Ureter (tissue), 1 donor: Measurements from ENCODE around the gene ALOX15. TPM values are rescaled to one million over a fixed set of nuclear protein-coding genes. Genes with fewer than 3 reads are reported as not detected.
"Not testable (repeated sequence)": the region's sequence is repeated elsewhere in the genome, so short reads cannot be mapped to it uniquely, and the experiment has no call there.

ENCODE experiments used
- DNase-seq: peaks from one replicate; pipeline ENCODE4 v3.0.0-alpha.2; 2020; ENCODE audit warnings: low spot score
- total RNA-seq: library from RNA; stranded (reverse); gene quantifications from one replicate; pipeline ENCODE4 v1.2.4, GENCODE V29; 2023
- donor health status: DM: yes; HTN: yes; CAD: no.

The ALOX15 gene
- 1.2 TPM for total RNA-seq

- DNase-seq: no peak
These were observed at the start of gene ALOX15 for GRCh38 chr17:4641297-4642195. TSS of gene ALOX15 (minus strand) at chr17:4641678. CDS start at chr17:4641651, 27 bp downstream.

DNA sequence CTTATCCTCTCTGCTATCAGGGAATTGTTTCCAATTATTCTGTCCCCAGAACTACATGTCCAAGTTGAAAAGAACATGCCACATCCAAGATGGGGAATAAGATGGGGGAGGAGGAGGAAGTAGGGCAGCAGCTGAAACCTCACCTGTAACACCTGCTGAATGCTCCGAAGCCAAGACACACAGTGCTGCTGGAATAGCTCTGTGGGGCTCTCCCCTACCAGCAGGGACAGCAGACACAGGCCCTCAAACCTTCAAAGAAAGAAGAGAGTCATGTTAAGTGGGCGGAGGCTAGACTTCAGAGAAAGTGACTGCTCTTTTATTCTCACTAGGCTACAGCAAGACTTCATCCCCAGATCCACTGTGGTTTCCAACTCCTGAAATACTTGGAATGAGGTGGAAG, 49.3 kb upstream of the ALOX15 start:
- no peak for DNase-seq

GRCh38 chr17:4689872-4690271, 48.4 kb upstream of the ALOX15 start:
- DNase-seq: not testable (repeated sequence)

DNA sequence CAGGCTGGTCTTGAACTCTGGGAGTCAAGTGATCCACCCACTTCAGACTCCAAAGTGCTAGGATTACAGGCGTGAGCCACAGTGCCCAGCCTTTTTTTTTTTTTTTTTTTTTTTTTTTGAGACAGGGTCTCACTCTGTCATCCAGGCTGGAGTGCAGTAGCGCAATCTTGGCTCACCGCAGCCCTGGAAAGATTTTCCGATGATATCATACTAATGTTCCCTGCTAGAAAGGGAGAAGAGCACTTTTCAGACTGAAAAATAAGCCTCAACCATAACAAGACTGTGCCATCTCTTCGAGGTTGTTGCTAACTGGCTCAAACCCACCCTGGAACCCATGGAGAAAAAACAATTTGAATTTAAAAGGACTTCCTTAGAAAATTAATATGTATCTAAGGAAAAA, 42.3 kb upstream of the ALOX15 start:
- not testable (repeated sequence) for DNase-seq

DNA sequence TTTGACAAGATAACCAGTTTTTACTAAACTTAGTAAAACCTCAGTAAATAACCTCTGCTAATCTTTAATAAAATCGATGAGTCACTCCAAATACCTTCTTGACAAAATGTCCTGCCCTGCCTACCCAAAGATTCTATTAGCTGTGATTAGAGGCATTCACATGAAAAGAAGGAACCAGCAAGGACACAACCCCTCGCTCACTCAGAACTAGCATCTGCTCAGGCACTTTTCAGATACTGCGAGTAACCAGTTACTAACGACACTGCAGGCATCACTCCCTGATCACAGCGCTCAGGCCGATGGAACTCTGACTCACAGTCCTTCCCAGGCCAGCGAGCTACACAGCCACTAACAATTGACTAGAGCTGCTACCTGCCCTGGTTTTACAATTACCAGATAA, 38.2 kb upstream of the ALOX15 start:
- DNase-seq: no peak

GRCh38 chr17:4678448-4679026, 37.1 kb upstream of the ALOX15 start:
- no peak for DNase-seq

- DNase-seq: no peak
These were observed 35.3 kb upstream of the ALOX15 start for GRCh38 chr17:4676791-4677190.

- no peak for DNase-seq
These were observed 34.3 kb upstream of the ALOX15 start for GRCh38 chr17:4675791-4676190.

- DNase-seq: no peak
These were observed 33.2 kb upstream of the ALOX15 start for GRCh38 chr17:4674685-4674998.

GRCh38 chr17:4673986-4674684, 32.7 kb upstream of the ALOX15 start:
- no peak for DNase-seq

- no peak for DNase-seq
These were observed 31.7 kb upstream of the ALOX15 start for GRCh38 chr17:4673169-4673568.

DNA sequence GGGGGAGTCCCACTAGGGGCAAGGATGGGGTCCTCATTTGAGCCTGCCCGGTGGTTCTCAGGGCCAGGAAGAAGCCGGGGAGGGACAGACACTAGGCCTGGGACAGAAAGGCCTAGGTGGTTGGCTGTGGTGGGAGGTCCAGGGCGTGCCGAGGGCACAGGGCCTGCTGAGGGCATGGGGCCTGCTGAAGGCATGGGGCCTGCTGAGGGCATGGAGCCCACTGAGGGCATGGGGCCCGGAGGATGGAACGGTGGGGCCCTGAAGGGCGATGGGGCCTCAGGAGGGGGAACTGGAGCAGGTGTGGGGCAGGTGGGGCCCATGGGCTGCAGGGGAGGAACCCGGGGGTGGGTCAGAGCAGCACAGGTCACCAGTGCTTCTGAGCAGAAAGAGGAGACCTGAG, 31.3 kb upstream of the ALOX15 start:
- DNase-seq: no peak

DNA sequence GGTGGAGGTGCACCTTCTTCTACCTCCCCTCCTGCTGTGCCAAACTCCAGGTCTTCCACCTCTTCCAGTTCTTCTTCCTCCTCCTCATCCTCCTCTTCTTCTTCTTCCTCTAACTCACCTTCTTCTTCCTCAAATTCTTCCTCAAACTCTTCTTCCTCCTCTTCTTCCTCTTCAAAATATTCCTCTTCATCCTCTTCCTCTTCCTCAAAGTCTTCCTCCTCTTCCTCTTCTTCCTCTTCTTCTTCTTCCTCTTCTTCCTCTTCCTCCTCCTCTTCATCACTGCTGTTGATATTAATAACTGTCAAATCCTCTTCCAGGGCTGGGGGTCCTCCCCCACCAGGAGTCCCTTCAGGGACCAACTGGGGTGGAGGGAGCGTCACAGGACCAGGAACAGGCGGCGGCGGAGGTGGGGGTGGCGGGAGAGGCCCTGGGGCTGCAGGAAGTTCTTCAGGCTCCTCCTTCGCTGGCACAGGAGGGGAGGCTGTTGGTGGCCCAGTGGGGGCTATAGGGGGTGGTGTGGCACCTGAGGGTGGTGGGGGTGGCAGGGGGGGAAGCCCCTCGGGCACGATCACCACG, 30.7 kb upstream of the ALOX15 start:
- no peak for DNase-seq

DNA sequence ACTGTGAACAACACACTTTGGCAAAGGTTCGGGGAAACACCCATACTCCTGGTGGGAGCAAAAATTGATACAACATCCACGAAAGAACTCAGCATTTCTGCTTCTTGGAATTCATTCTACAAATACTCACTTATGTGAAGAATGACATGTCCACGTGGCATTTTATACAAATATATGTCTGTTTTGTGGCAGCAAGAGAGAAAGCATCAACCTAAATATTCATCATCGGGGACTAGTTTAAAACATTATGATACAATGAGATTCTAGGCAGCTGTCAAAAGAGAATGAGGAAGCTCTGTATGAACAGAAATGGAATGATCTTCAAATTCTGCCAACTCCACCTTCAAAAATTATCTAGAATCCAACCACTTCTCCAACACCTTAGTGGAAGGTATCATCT, 25.7 kb upstream of the ALOX15 start:
- no peak for DNase-seq

DNA sequence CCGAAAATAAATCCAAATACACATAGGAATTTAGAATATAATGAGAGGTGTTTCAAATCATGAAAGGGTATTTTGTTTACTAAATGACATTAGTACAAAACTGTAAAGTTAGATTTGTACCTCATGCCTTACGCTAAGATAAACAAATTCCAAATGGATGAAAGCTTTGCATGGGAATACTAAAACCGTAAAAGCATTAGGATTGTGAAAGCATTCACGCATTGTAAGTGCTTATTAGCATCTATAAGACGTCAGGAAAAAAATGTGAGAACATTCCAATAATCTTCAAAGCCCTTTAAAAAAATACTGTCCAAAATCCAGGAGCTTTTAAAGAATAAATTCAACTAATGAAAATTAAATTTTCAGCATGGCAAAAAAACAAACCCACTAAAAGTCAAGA, 24.8 kb upstream of the ALOX15 start:
- no peak for DNase-seq

DNA sequence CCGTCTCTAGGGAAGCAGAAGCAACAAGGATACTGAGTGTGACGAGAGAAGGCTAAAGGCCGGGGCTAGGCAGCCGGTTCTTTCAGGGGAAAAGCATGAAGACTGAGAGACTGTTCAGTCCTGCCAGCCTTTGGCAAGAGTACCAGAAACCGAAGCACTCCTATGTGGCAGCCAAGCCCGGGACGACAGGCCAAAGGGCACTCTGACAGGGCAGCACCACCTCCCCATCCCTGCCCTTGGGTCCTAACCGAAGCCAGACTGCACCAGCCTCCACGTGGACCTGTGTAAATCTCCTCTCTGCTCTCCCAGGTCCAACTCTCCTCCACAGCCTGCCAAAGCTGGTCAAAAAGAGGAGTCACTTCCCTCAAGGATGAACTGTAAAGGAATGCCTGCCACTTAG, 23.5 kb upstream of the ALOX15 start:
- no peak for DNase-seq

DNA sequence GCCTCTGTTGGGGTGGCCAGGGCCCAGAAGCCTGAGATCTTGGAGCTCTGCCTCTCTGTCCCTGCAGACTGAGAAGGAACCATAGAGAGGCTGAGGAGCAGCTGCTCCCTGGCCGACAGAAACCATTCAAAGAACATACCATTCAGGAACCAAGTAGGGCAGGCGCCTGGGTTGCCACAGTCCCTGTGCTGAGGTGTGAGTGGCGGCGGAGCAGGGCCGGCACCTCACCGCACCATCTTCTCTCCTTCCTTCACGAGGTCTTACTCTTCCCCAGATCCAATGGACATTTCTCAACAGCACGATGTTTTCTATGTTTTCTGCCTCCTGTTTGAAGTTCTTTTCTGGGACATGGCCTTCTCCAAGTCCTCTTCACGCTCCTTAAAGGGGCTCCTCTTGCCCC, 22.8 kb upstream of the ALOX15 start:
- no peak for DNase-seq

DNA sequence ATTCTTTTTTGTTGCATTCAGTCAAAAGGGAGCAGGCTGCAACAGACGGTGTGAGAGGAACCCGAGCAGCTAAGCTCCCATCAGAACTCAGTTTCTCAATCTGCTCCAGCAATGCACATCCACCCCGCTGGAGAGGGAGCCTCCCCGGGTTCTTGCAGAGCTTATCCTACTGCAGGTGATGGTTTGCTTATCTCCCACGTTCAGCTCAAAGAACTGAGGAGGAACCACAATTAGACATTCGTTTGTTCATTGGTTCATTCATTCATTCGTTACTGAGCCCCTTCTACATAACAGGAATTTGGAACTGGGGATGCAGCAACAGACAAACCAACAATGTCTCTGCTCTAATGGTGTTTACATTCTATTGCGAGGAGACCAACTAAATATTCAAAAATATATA, 22.2 kb upstream of the ALOX15 start:
- no peak for DNase-seq

- DNase-seq: no peak
These were observed 17.2 kb upstream of the ALOX15 start for GRCh38 chr17:4658478-4659305.

GRCh38 chr17:4657678-4658077, 16.2 kb upstream of the ALOX15 start:
- no peak for DNase-seq

DNA sequence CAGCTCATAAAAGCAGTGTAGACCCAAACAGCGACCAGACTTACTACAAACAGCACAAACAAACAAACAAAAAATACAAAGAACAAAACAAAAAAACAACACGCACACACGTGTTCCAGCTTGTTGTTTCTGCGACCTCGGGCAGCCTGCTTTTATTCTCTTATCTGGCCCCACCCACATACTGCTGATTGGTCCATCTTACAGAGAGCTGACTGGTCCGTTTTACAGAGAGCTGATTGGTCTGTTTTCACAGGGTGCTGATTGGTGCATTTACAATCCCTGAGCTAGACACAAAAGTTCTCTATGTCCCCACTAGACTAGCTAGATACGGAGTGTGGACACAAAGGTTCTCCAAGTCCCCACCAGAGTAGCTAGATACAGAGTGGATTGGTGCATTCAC, 14.5 kb upstream of the ALOX15 start:
- DNase-seq: not testable (repeated sequence)

DNA sequence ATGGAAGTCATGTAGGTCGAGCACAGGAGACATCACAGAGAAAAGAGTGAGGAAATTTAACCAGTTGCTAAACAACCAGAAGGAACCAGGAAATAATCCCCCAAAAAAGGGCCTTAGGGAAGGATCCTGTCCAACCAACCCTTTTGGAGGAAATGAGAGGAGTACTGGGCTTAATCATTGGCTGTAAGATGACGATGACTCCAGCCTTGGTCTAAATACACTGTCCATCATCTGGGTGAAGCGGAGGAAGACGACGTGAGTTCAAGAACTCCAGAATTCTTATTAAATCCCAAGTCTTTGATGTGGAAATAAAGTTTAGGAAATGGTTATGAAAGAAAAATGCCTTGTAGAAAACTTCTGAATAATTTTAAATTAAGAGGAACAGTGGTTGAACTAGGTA, 11.5 kb upstream of the ALOX15 start:
- no peak for DNase-seq
